Measurements from ENCODE around the gene UBR7.

- no peak for TF ChIP-seq EZH2 (optimal IDR thresholded peaks at IDR 0.05; ENCODE audit: low read depth, low read length)
- TF ChIP-seq CTCF (IDR thresholded peaks at IDR 0.05; ENCODE audit: low read length) = no peak
Measured at GRCh38 chr14:93240678-93241000, 33.6 kb downstream of the UBR7 start.

Measured in MM.1S (cell line).